OCI-LY7 (cell line): ENCODE data around the gene IL24.
A peak's percentile ranks its signal among the peaks of the same experiment; 100 is the strongest.

ENCODE experiments used
- EZH2phosphoT487 ChIP-seq: fragments of 200-600 bp; sonication (generic); IDR thresholded peaks from 2 replicates; pipeline ENCODE4 v1.6.1; 2018; ENCODE audit warnings: low read depth, borderline replicate concordance, mild to moderate bottlenecking, mixed run types, antibody characterized with exemption, low read length, moderate library complexity, mixed read lengths
- TF ChIP-seq, protein P1 (sequence below): fragments of 200-600 bp; sonication (generic); conservative IDR thresholded peaks from 2 replicates; pipeline ENCODE4 v1.5.1; 2014; ENCODE audit warnings: mild to moderate bottlenecking, antibody characterized with exemption, low read length, moderate library complexity, mixed read lengths

DNA sequence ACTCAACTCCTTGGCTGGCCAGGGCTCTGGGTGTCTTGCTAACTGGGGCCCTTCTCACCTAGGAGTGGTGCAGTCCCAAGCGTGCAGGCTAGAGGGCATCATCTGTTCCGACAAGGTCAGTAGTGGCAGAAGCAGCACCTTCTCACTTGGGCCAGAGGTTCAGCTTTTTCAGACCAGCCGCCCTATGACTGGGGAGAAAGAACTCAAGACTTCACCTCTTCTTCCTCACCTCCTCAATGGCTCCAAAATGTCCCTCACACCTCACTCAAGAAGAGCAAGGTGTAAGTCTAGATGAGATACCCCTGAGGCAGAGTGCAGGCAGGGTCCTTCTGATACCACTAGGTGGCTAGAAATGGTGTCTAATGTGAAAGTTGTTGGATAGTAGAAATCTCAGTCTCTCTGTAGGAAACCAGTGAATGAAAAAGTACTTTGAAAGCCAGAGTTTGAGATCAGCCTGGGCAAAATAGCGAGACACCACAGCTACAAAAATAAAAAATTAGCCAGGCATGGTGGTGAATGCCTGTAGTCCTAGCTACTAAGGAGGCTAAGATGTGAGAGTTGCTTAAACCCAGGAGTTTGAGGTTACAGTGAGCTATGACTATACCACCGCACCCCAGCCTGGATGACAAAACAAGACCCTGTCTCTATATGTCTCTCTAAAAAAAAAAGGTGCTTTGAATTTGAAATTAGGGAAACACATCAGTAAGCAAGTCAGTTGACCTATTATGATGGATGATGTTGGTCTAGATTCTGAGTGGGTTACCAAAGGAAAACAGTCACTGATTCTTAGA is 40.4 kb upstream of the IL24 start:
- no peak for TF ChIP-seq EZH2phosphoT487
- TF ChIP-seq, protein P1, sequence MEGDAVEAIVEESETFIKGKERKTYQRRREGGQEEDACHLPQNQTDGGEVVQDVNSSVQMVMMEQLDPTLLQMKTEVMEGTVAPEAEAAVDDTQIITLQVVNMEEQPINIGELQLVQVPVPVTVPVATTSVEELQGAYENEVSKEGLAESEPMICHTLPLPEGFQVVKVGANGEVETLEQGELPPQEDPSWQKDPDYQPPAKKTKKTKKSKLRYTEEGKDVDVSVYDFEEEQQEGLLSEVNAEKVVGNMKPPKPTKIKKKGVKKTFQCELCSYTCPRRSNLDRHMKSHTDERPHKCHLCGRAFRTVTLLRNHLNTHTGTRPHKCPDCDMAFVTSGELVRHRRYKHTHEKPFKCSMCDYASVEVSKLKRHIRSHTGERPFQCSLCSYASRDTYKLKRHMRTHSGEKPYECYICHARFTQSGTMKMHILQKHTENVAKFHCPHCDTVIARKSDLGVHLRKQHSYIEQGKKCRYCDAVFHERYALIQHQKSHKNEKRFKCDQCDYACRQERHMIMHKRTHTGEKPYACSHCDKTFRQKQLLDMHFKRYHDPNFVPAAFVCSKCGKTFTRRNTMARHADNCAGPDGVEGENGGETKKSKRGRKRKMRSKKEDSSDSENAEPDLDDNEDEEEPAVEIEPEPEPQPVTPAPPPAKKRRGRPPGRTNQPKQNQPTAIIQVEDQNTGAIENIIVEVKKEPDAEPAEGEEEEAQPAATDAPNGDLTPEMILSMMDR = peak; percentile 81
